ENCODE results near the gene LRMDA. TPM values are rescaled to one million over a fixed set of nuclear protein-coding genes. Genes with fewer than 3 reads are reported as not detected.
"Not testable (repeated sequence)": the region's sequence is repeated elsewhere in the genome, so short reads cannot be mapped to it uniquely, and the experiment has no call there.

The LRMDA gene
- total RNA-seq, 1 donor from 2014 or later, result 17.3 TPM

DNA sequence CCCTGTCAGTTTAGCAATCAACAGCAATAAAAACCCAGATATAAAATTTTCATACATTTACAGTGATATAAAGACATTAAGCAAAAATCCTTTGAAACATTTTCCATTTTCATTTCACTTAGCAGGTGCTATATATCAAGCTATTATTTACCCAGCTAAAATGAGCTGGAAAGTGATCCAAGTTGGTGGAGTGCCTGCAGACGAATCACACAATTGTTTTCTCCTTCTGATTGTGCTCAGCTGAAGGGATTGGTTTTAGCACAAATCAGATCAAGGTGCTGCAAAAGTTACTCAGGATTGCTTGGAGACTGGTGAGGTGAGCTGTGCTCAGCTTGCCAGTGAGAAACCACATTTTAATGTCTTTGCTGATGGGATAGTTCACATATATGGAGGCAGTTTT is 138.1 kb downstream of the LRMDA start:
- no peak for DNase-seq (ENCODE audit: low read depth in 2 of 2)

DNA sequence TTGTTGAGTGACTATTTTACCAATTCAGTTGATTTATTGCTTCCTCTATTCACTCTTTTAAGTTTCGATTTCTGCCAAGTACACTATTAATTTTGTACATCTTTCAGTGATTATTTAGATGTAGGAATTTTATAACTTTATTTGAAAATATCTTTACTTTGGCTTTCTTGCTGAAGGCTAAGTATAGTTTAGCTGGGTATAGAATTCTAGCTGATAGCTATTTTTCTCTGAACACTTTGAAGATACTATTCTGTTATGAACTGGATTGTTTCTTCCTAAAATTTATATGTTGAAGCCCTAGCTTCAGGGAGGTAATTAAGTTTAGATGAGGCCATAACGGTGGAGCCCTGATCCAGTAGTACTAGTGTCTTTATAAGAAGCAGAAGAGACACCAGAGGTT is 141.1 kb downstream of the LRMDA start:
- DNase-seq (ENCODE audit: low read depth in 2 of 2), result no peak

DNA sequence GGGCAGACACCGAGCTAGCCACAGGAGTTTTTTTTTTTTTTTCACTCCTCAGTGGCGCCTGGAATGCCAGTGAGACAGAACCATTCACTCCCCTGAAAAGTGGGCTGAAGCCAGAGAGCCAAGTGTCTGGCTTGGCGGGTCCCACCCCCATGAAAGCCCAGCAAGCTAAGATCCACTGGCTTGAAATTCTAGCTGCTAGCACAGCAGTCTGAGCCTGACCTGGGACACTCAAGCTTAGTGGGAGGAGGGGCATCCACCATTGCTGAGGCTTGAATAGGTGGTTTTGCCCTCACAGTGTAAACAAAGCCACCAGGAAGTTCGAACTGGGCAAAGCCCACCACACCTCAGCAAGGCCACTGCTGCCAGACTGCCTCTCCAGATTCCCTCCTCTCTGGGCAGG is 144.5 kb downstream of the LRMDA start:
- no peak for DNase-seq (ENCODE audit: low read depth in 2 of 2)

DNA sequence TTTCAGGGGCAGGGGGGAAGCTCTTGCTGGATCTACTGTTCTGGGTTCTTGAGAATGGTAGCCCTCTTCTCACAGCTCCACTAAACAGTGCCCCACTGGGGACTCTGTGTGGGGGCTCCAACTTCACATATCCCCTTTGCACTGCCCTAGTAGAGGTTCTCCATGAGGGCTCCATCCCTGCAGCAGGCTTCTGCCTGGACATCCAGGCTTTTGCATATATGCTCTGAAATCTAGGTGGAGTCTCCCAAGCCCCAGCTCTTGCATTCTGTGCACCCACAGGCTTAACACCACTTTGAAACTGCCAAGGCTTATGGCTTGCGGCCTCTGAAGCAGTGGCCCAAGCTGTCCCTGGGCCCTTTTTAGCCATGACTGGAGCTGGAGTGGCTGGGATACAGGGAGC is 150.7 kb downstream of the LRMDA start:
- DNase-seq (ENCODE audit: low read depth in 2 of 2), result no peak

DNA sequence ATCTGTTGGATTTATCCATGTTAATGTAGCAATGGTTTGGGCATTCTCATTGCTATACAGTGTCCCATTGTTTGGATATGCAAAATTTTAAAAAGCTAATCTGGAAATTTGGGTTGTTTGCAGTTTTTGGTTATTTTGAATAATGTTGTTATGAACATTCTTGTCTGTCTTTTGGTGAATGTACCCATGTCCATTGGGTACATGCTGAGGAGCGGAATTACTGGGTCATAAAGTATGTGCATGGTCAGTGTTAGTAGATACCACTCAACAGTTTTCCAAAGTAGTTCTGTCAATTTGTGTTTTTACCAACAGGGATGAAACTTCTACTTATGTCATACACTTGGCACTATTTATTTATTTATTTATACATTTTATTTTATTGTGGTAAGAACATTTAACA is 153.9 kb downstream of the LRMDA start:
- no peak for DNase-seq (ENCODE audit: low read depth in 2 of 2)

DNA sequence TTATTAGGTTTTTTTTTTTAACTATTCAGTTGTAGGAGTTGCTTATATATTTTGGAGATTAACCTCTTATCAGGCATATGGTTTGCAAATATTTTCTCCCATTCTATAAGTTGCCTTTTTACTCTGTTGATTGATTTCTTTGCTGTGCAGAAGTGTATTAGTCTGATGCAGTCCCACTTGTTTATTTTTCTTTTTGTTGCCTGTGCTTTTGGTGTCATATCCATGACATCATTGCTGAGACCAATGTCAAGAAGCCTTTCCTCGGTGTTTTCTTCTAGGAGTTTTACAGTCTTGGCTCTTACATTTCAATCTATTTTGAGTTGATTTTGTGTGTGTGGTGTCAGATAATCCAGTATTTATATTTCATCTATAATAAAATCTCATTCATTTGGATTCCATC is 155.4 kb downstream of the LRMDA start:
- no peak for DNase-seq (ENCODE audit: low read depth in 2 of 2)

DNA sequence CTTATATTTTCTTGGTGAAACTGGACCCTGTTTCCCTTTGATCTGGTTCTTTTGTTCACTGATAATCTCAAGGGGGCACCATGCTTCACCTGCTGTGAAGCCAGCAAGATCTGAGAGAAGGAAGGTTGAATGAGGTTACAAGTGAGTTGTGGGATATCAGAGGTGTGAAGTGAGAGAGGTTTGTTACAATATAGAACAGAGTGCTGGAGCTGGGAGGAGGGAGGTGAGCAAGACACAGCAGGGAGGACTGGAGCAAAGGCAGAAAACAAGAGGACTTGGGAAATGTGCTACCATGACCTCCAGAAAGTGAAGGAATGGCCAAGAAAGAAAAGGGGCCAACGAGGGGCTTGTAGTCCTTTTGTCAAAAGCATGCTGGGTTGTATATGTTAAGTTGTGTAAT is 156.6 kb downstream of the LRMDA start:
- DNase-seq (ENCODE audit: low read depth in 2 of 2), result no peak

DNA sequence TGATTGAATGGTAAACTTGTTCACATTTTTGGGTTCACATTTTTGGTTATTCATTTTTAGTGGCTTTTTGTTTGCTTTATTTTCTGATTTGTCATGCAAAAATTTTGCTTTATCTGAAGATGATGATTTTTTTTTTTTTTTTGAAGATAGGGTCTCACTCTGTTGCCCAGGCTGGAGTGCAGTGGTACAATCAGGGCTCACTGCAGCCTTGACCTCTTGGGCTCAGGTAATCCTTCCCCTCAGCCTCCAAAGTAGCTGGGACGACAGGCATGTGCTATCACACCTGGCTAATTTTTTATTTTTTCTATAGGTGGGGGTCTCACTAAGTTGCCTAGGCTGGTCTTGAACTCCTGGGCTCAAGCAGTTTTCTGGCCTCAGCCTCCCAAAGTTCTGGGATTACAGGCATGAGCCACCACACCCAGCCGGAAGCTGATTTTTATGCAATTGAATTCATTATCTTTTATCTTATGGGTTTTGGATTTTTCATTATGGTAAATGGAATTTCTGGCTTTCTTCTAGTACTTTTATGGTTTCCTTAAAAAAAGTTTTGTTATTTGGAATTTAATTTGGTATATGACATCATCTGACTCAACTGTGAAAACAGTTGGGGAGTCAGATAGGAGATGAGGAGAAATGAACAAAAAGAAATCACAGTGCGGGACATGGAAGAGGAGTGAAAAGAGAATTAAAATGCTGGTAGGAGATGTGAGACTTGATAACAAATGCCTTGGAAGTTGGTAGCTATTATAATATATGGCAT is 158.7 kb downstream of the LRMDA start:
- DNase-seq (ENCODE audit: low read depth in 2 of 2), result no peak

DNA sequence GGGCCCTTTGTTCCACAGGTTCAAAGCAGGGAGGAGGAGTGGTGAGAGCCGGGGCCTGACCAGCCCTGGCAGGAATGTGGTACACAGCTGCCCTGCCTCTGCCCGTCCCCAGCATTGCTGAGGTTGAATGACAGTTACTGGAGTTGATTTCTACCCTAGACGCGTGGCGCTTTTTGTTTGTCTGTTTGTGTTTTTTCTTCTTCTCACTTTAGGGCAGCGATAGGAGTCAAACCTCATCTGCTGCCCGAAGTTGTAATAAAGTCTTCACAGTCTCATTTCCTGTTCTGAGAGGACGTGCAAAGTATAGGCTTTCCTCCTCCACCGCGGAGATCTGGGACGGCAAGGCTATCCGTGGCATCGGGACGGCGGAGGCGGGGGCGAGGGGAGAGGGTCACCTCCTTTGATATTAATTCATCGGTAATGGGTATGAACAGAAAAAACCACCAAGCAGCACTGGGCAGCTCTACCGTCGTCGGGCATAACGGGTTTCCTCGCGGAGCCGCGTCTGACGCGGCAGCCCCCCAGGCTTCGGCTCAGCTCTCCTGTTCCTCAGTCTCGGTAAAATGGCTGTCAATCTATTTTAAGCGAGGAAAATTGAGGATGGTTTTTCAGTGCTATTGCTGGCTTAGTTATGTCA is 160.8 kb downstream of the LRMDA start:
- no peak for DNase-seq (ENCODE audit: low read depth in 2 of 2)

DNA sequence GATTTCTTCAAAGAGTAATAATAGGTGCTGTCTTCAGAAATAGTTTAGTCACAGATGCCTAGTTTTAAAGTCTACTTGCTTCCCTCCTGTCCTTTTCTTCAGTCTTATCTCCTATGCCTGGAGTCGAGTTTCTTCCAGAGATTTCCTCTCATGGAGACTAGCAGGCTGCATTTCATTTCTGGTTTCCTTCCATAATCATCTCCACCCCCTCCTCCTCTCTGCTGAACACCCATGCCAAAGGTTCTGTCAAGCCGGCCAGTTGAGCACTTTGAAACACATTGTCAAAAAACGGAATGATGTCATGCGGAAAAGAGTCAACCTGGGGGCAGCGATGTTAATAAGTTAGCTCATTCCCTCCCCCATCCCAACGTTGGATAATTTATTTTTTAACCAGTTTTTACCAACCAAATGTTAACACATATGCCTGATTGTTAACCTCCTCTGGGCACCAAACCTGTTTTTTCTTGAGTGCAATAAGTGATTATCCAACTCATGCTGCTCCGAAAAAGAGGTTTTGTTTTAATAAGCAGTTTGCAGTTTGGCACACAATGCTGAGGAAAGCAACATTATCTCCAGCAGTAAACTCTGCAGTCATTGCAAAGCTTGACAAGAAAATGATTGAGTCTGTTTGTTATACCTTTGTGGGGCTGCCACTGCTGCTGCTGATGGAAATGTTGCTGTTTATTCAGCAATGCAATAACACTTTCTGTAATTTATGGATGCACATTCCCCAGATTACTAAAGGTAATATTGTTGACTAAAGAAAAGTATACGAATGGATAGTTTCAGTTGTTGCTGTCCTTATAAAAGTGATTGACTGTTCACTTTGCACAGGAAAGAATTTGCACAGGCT is 161.6 kb downstream of the LRMDA start:
- peak in 1 of 2 donors; percentile 22 for DNase-seq (ENCODE audit: low read depth in 2 of 2)

DNA sequence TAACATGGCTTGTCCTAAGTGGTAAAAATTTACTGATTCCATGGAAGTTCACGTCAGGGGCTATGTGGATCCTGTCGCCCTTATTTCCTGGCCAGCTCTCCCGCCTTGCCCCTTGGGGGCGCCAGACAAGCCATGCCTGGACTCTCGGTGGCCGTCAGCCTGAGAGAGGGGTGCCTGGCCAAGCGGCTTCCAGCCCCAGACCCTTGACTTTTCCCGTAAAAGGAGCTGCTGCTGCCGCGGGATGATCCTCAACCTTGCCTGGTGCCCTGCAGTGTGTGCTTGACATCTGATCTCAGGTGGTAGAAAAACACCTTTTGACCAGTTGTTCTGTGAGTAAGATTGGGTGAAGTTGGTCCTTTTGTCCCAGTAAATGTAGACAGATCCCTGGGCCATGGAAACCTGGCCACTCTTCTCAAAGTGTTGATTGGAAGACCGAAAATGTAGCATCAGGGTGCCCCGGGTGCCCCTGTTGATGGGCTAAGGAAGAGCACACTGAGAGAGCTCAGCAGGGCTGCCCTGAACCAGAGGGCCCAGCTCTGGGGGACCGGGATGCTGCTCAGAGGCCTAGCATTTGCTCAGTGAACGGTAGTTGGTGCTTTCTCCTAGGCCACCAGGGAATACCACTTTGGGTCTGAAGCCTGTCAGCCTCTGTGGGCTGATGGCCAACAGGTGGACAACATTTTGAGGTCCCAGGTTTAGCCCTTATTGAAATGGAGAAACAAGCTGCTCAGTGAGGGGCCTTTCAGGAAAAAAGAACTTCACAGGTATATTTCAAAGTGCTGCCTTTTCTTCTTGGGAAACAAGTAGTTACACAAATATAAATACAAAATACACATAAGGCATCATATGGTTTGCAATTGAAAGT is 162.5 kb downstream of the LRMDA start:
- no peak for DNase-seq (ENCODE audit: low read depth in 2 of 2)

DNA sequence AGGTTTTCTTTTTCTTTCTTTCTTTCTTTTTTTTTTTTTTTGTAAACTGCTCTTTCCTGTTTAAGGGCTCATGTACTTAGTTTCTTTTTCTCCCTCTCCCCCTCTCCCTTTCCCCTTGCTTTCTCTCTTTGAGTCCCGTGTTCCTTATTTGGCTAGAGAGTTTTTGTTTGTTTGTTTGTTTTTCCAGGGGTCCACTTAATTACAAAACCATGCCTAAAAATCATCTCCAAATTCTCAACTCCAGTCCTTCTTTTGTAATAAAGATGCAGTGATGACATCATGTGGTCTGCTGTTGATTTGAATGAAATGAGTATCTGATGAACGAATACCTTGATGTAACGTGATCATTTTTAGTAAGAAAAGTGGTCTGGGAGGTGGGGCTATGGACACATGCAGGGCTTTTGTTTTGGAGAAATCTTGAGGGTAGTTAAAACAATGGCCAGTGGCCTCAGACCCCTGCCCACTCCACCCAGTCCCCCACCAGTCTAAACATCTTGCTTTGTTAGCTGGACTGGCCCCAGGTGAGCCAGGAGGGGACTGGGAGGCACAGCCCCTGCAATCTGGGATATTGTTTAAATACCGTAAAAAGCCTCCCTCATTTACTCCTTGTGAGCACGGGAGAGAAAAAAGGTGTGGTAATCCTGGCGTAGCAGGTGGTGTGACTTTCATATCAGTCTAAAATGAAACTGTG is 165.7 kb downstream of the LRMDA start:
- no peak for DNase-seq (ENCODE audit: low read depth in 2 of 2)

DNA sequence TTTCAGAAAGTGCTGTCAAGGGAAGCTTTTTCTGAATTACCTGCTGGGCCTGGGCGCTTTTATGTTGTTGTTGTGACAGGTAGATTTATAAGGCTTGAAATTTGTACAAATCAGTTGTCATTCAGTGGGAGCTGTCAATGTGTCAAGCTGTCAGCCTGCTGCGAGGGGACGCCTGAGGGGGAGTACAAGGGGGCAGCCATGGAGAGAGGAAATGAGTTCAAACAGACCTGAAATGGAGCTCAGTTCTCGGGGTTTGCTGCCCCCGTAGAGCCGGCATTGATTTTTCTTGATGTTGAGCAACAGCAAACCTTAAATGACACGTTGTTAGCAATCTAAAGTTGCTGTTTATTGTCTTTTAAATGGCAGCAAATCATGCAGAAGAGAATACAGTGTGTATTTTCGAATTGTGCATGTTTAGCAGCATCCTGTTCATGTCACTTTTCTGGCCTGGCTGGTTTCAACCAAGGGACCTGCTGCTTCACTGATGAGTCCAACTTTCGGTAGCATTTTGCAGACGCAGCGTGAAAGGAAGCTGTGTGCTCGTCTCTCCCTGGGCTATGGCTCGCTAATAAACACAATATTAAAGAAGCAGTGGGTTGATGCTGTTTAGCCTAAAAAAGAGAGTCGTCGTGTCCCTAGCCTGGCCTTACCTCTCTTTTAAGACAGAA is 166.5 kb downstream of the LRMDA start:
- DNase-seq (ENCODE audit: low read depth in 2 of 2), result no peak

DNA sequence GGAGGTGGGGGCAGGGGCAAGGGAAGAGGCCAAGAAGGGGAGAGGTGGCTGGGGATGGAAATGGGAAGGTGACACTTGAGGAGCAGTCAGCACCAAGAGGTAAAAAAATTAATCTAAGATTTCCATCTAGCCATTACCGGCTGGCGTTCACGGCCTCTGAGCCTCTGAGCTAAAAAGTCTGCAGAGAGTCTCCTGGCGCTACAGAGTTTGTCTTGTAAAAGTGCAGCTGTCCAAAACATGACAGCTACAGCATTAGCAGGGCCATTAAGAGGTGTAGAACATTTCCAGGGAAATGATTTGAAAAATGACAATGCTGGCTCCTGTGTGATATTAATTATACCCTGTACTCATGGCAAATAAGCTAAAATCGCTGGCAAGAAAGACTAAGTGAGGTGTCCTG is 167.6 kb downstream of the LRMDA start:
- DNase-seq (ENCODE audit: low read depth in 2 of 2), result no peak

DNA sequence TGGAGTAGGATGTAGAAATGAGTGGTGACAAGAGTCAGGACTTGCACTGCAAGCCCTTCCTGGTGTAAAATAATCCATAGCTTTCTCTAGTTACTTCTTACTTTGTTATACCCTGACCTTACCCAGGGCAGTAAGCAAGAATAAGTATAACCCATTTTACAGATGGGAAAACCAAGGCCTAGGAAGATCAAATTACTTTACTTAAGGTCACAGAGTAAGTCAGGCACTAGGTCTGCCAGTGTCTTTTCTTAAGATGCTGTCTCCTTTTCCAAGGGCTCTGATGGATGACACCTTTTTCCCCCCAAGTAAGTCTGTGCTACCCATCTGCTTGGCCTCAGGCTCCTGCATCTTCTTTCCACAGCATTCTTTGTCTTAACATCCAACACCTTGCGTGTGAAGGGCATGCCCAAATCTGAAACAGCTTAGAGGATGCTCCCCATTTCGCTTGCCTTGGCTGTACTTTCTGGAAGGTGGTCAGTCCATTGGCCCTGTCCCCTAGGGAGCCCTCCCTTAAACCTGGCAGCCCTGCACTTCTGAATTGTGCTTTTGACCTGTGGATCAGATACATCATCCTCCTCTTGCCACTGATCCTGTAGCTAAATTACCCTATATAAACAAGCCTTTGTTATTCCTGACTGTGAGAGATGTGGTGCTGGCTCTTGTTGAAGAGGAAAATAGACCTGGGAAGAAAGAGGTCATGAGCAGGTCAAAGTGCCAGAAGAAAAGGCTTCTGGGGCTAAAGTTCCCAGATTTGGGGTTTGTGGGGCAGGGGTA is 168.6 kb downstream of the LRMDA start:
- no peak for DNase-seq (ENCODE audit: low read depth in 2 of 2)

DNA sequence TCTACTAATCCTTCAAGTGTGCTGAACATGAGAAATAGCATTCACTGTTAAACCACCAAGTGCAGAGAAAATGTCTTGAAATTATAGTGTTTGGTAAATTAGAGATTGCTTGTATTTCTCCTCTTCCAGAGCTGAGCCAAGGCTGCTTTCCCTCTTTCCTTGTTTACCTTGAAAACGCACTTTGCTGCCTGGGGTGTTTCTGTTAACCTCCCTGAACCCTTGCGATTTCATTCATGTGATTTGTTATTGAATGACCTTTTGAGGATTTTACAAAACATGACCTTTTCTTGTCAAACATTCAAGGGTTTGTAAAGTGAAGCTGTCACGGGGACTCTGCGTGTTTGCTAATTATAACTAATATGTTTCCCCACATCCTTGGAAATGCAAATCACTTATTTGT is 169.4 kb downstream of the LRMDA start:
- no peak for DNase-seq (ENCODE audit: low read depth in 2 of 2)

DNA sequence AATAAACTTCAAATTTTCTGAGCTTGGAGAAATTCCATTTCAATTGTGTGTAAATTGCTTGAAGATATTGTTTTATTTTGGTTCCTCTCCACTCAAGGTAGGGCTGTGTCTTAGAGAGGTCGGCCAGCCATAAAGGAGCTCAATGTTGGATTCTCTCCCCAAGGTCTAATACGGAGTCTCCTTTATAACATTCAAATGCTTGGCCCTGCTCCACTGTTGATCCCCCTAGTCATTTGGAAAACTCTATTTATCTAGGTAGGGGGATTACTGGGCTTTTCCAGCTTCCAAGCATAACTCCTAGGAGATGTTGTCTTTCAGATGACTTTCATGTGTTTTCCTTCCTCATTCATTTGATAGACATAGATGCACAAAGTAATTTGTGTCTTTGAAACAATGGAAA is 170.9 kb downstream of the LRMDA start:
- DNase-seq (ENCODE audit: low read depth in 2 of 2), result no peak

DNA sequence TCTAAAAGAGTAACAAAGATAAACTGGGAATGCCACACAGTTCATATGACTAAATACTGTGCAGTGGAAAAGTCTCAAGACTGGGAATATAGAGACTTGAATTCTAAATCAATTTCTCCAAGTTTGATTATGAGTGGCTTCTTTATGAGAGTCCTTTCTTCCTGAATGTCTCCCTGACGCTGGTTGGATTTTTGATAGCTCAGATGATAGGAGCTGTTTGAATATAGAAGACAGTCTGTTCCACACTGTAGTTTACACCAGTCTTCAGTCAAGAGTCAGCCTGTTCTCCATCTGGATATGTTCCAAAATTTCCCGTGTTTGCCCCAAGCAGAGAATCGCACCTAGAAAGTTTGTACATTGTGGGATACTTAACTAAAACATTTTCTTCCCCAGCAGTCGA is 173.7 kb downstream of the LRMDA start:
- no peak for DNase-seq (ENCODE audit: low read depth in 2 of 2)

DNA sequence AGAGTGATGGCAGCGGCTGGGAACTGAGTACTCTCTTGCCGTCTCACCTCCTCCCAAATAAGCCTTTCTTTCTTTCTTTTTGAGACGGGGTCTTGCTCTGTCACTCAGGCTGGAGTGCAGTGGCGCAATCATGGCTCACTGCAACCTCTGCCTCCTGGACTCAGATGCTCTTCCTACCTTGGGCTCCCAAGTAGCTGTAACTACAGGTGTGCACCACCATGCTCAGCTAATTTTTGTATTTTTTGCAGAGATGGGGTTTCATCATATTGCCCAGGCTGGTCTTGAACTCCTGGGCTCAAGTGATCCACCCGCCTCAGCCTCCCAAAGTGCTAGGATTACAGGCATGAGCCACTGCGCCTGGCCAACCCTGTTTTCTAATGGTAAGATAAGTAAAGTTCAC is 174.4 kb downstream of the LRMDA start:
- not testable (repeated sequence) for DNase-seq (ENCODE audit: low read depth in 2 of 2)

All from lung microvascular endothelial cell (primary cell).